A673 (cell line): ENCODE data around the gene PIGS. TPM values are rescaled to one million over a fixed set of nuclear protein-coding genes. Genes with fewer than 3 reads are reported as not detected.

Experiments used
- BruUV-seq: library from RNA; stranded (reverse); fragments of 400-500 nt; replicated peaks from 2 replicates; lab custom pipeline; 2021; lab: Mats Ljungman, UMichigan
- CTCF ChIA-PET: fragments of 300-600 bp; sonication (Branson Sonifier 250); formaldehyde crosslinking; loops from one replicate; lab custom pipeline; 2022; ENCODE audit warnings: antibody characterized with exemption; lab: Charles Lee
- POLR2A ChIA-PET: fragments of 300-600 bp; sonication (Branson Sonifier 250); formaldehyde crosslinking; loops from one replicate; lab custom pipeline; 2022; ENCODE audit warnings: antibody characterized with exemption; ENCODE audit not compliant: low non-redundant PET; lab: Charles Lee
- DNase-seq: peaks from one replicate; pipeline ENCODE4 v3.0.0-alpha.2; 2015; ENCODE audit warnings: low spot score
- H3K27ac ChIP-seq: fragments of 200-600 bp; sonication (generic); 2 replicates; pipeline ENCODE4 v1.5.1; 2016; ENCODE audit warnings: mixed run types, low read depth, mild to moderate bottlenecking, mixed read lengths, antibody characterized with exemption, low read length; ENCODE audit not compliant: poor library complexity, severe bottlenecking
- H3K27me3 ChIP-seq: fragments of 200-600 bp; sonication (generic); replicated peaks from 2 replicates; pipeline ENCODE4 v1.6.1; 2017; ENCODE audit warnings: mixed run types, low read depth, mild to moderate bottlenecking, mixed read lengths, antibody characterized with exemption, low read length; ENCODE audit not compliant: insufficient read depth, poor library complexity
- H3K36me3 ChIP-seq: fragments of 200-600 bp; sonication (generic); 2 replicates; pipeline ENCODE4 v1.6.1; 2016; ENCODE audit warnings: mixed run types, mild to moderate bottlenecking, mixed read lengths, antibody characterized with exemption, low read length; ENCODE audit not compliant: insufficient read depth, poor library complexity, severe bottlenecking
- H3K4me1 ChIP-seq: fragments of 200-600 bp; sonication (generic); 2 replicates; pipeline ENCODE4 v1.6.1; 2017; ENCODE audit warnings: mixed run types, mild to moderate bottlenecking, mixed read lengths, antibody characterized with exemption, low read length; ENCODE audit not compliant: insufficient read depth, poor library complexity, severe bottlenecking
- H3K4me3 ChIP-seq: fragments of 200-600 bp; sonication (generic); 2 replicates; pipeline ENCODE4 v1.5.1; 2016; ENCODE audit warnings: low read depth, mixed run types, mild to moderate bottlenecking, mixed read lengths, low read length; ENCODE audit not compliant: poor library complexity, severe bottlenecking
- H3K9me3 ChIP-seq: fragments of 200-600 bp; sonication (generic); 2 replicates; pipeline ENCODE4 v1.6.1; 2016; ENCODE audit warnings: mixed run types, low read depth, mild to moderate bottlenecking, mixed read lengths, antibody characterized with exemption, low read length; ENCODE audit not compliant: poor library complexity, severe bottlenecking
- EZH2 ChIP-seq: fragments of 200-600 bp; sonication (generic); IDR thresholded peaks from 2 replicates; pipeline ENCODE4 v1.6.1; 2017; ENCODE audit warnings: borderline replicate concordance, low read depth, mild to moderate bottlenecking, mixed read lengths, antibody characterized with exemption, low read length; ENCODE audit not compliant: poor library complexity, severe bottlenecking
- intact Hi-C: fragments of 100-400 bp; cut with micrococcal nuclease; formaldehyde crosslinking; loops from one replicate; pipeline ENCODE4 v1.10.0; 2022; ENCODE audit not compliant: unreplicated experiment
- total RNA-seq: library from RNA; stranded (reverse); gene quantifications from 2 replicates; pipeline ENCODE4 v1.2.3, GENCODE V29; 2021
- TF ChIP-seq, protein P1 (sequence below): fragments of 300-800, 200-600 bp; sonication (generic); conservative IDR thresholded peaks from 2 replicates; pipeline ENCODE4 v1.5.1; 2017; ENCODE audit warnings: low read depth, mild to moderate bottlenecking, antibody characterized with exemption, low read length, moderate library complexity, mixed read lengths

Gene PIGS
- total RNA-seq, 1 experiment from 2014 or later = 51.6 TPM

DNA sequence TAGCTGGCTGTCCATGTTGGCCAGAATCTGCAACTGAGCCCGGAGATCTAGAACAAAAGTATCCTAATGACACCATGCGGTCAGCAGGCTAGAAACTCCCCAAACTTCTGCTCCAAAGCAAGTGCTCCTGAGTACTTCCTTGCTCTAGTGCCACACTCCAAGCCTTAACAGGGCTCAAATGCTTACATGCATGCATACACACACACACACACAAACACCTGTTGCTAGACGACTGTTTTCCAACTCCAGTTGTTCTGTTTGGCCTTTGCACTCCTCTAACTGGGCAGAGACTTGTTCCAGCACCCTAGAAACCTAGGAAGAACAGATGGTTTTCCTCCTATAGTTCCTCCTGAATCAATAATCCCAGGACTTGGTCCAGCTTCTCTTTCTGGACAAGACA lies 13.1 kb upstream of the PIGS start:
- ChIA-PET POLR2A (no interaction called here), CTCF (no interaction called here)
- Histone ChIP-seq H3K4me3 (no peak overlapping the region), H3K36me3 (peaks cover 92% of the 10 kb centered on the region), H3K27me3 (no peaks in the 10 kb centered on the region), H3K9me3 (no peaks in the 10 kb centered on the region), H3K27ac (no peak overlapping the region), H3K4me1 (no peaks in the 10 kb centered on the region)
- intact Hi-C loops = no loop called here
- TF ChIP-seq EZH2 = no peak
- TF ChIP-seq, protein P1, sequence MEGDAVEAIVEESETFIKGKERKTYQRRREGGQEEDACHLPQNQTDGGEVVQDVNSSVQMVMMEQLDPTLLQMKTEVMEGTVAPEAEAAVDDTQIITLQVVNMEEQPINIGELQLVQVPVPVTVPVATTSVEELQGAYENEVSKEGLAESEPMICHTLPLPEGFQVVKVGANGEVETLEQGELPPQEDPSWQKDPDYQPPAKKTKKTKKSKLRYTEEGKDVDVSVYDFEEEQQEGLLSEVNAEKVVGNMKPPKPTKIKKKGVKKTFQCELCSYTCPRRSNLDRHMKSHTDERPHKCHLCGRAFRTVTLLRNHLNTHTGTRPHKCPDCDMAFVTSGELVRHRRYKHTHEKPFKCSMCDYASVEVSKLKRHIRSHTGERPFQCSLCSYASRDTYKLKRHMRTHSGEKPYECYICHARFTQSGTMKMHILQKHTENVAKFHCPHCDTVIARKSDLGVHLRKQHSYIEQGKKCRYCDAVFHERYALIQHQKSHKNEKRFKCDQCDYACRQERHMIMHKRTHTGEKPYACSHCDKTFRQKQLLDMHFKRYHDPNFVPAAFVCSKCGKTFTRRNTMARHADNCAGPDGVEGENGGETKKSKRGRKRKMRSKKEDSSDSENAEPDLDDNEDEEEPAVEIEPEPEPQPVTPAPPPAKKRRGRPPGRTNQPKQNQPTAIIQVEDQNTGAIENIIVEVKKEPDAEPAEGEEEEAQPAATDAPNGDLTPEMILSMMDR = no peak
- DNase-seq = no peak
- no TSS peak for BruUV-seq

DNA sequence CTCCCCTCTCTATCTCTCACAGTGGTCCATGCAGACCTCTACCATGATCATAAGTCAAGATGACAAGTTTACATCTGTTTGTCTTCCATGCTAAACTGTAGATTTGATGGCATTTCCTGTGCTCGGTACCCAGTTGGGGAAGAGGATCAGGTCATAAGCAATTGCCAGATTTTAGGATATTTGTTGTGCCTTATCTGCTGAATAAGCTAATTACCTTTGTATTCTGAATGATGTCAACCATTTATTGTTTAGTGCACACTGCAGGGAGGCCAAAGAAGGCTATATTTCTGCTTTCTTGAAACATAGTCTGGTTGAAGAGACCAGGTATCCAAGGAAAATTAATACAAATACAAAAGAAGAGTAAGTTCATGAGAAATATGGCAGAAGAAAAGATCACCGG lies 11.2 kb upstream of the PIGS start:
- peaks cover 92% of the 10 kb centered on the region for H3K36me3 ChIP-seq
- no TSS peak for BruUV-seq
- intact Hi-C loops = no loop called here
- TF ChIP-seq, protein P1 = no peak
- TF ChIP-seq EZH2 = no peak
- no peak for DNase-seq
- ChIA-PET POLR2A (no interaction called here), CTCF (no interaction called here)
- no peaks in the 10 kb centered on the region for H3K9me3 ChIP-seq
- no peaks in the 10 kb centered on the region for H3K4me1 ChIP-seq
- H3K4me3 ChIP-seq = no peak overlapping the region
- H3K27me3 ChIP-seq = no peaks in the 10 kb centered on the region
- H3K27ac ChIP-seq = no peak overlapping the region

DNA sequence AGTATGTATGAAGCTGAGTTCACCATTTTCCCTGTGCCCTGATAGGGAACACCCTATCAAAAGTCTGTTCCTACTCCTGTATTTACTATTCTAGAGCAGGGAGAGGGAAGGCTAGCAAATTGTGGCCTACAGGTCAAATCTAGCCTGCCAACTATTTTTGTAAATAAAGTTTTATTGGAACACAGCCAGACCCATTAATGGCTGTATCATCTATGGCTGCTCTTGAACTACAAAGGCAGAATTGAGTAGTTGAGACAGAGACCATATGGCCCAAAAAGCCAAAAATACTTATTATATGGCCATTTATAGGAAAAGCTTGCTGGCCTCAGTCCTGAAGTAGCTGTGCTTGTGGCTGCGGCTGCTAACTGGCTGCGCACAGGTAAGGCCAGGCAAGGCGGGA lies 9.6 kb upstream of the PIGS start:
- BruUV-seq = no TSS peak
- intact Hi-C loops = no loop called here
- POLR2A ChIA-PET = no interaction called here
- no peak for TF ChIP-seq EZH2
- TF ChIP-seq, protein P1 = no peak
- Histone ChIP-seq H3K27me3 (no peaks in the 10 kb centered on the region), H3K9me3 (no peaks in the 10 kb centered on the region), H3K4me1 (peaks cover 8% of the 10 kb centered on the region), H3K36me3 (peaks cover 83% of the 10 kb centered on the region), H3K27ac (no peak overlapping the region), H3K4me3 (no peak overlapping the region)
- CTCF ChIA-PET = no interaction called here
- no peak for DNase-seq
